ENCODE results near the gene SLC2A13.

SLC2A13 gene

GRCh38 chr12:39887856-39888255 lies 218.0 kb downstream of the SLC2A13 start:
- TF ChIP-seq CTCF (IDR thresholded peaks at IDR 0.05; ENCODE audit: low read depth, low read length, missing control alignments), result no peak
- DNase-seq (ENCODE audit: low read depth), result no peak
- no peak overlapping the region for H3K4me3 ChIP-seq (ENCODE audit: low read depth, low read length)
- in situ Hi-C loops (cut with HindIII; ENCODE audit: low sequenced_read_pairs), result no loop called here

- in situ Hi-C loops (cut with HindIII; ENCODE audit: low sequenced_read_pairs), result no loop called here
- H3K4me3 ChIP-seq (ENCODE audit: low read depth, low read length), result no peak overlapping the region
- no peak for DNase-seq (ENCODE audit: low read depth)
- no peak for TF ChIP-seq CTCF (IDR thresholded peaks at IDR 0.05; ENCODE audit: low read depth, low read length, missing control alignments)
These were observed 219.8 kb downstream of the SLC2A13 start for GRCh38 chr12:39886106-39886505.

- no peak for TF ChIP-seq CTCF (IDR thresholded peaks at IDR 0.05; ENCODE audit: low read depth, low read length, missing control alignments)
- in situ Hi-C loops (cut with HindIII; ENCODE audit: low sequenced_read_pairs), result no loop called here
- H3K4me3 ChIP-seq (ENCODE audit: low read depth, low read length), result no peak overlapping the region
- DNase-seq (ENCODE audit: low read depth), result no peak
These were observed 221.2 kb downstream of the SLC2A13 start for GRCh38 chr12:39884616-39885125.

- no peak for DNase-seq (ENCODE audit: low read depth)
- no peak overlapping the region for H3K4me3 ChIP-seq (ENCODE audit: low read depth, low read length)
- TF ChIP-seq CTCF (IDR thresholded peaks at IDR 0.05; ENCODE audit: low read depth, low read length, missing control alignments), result no peak
- in situ Hi-C loops (cut with HindIII; ENCODE audit: low sequenced_read_pairs), result no loop called here
These were observed 222.5 kb downstream of the SLC2A13 start for GRCh38 chr12:39883411-39883810.

GRCh38 chr12:39878753-39879152 lies 227.1 kb downstream of the SLC2A13 start:
- TF ChIP-seq CTCF (IDR thresholded peaks at IDR 0.05; ENCODE audit: low read depth, low read length, missing control alignments), result no peak
- no peak overlapping the region for H3K4me3 ChIP-seq (ENCODE audit: low read depth, low read length)
- DNase-seq (ENCODE audit: low read depth), result no peak
- in situ Hi-C loops (cut with HindIII; ENCODE audit: low sequenced_read_pairs), result no loop called here

- no peak for TF ChIP-seq CTCF (IDR thresholded peaks at IDR 0.05; ENCODE audit: low read depth, low read length, missing control alignments)
- H3K4me3 ChIP-seq (ENCODE audit: low read depth, low read length), result no peak overlapping the region
- in situ Hi-C loops (cut with HindIII; ENCODE audit: low sequenced_read_pairs), result no loop called here
- no peak for DNase-seq (ENCODE audit: low read depth)
These were observed 230.2 kb downstream of the SLC2A13 start for GRCh38 chr12:39875721-39876120.

- in situ Hi-C loops (cut with HindIII; ENCODE audit: low sequenced_read_pairs), result no loop called here
- TF ChIP-seq CTCF (IDR thresholded peaks at IDR 0.05; ENCODE audit: low read depth, low read length, missing control alignments), result no peak
- DNase-seq (ENCODE audit: low read depth), result no peak
- H3K4me3 ChIP-seq (ENCODE audit: low read depth, low read length), result no peak overlapping the region
These were observed 231.1 kb downstream of the SLC2A13 start for GRCh38 chr12:39874785-39875184.

All from astrocyte of the cerebellum (primary cell).